Transverse colon (tissue), 4 donors: ENCODE data around the gene ITPR2.

Experiments used
- POLR2AphosphoS5 ChIP-seq, 3 donors: sonication (generic); formaldehyde crosslinking; IDR thresholded peaks; one replicate each; pipeline ENCODE4 v1.6.1; 2016; ENCODE audit warnings: antibody characterized with exemption in 3 of 3
- TF ChIP-seq, protein P1 (sequence below), 5 experiments: fragments of 200-600 bp in 3 of 5; fragments of 450-650 bp in 2 of 5; sonication (generic) in 3 of 5; IDR thresholded peaks; 1 replicate in 2 of 5; 2 replicates in 3 of 5; pipeline ENCODE4 v1.5.1; 2016 to 2017; ENCODE audit warnings: antibody characterized with exemption in 5 of 5, inconsistent platforms in 3 of 5, mild to moderate bottlenecking in 2 of 5, moderate library complexity in 1 of 5

DNA sequence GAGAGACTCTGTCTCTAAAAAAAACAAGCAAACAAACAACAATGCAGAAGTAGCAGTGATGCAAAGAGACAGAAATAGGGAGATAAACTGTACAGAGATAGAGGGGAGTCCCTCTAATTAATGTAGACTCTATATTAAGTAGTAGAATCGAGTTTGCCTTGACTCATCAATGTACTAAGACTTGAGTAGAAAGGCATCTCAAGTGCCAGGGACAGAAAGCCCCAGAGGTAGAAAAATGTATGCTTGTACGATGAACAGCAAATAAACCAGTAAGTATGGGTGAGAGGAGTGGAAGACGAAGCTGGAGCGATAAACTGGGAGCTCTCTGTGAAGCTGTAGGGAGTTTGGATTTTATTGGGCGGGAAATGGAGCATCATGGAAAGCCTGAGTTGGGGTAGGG is 429.4 kb downstream of the ITPR2 start:
- TF ChIP-seq, protein P1, sequence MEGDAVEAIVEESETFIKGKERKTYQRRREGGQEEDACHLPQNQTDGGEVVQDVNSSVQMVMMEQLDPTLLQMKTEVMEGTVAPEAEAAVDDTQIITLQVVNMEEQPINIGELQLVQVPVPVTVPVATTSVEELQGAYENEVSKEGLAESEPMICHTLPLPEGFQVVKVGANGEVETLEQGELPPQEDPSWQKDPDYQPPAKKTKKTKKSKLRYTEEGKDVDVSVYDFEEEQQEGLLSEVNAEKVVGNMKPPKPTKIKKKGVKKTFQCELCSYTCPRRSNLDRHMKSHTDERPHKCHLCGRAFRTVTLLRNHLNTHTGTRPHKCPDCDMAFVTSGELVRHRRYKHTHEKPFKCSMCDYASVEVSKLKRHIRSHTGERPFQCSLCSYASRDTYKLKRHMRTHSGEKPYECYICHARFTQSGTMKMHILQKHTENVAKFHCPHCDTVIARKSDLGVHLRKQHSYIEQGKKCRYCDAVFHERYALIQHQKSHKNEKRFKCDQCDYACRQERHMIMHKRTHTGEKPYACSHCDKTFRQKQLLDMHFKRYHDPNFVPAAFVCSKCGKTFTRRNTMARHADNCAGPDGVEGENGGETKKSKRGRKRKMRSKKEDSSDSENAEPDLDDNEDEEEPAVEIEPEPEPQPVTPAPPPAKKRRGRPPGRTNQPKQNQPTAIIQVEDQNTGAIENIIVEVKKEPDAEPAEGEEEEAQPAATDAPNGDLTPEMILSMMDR (IDR thresholded peaks at IDR 0.05): no peak
- TF ChIP-seq POLR2AphosphoS5 (IDR thresholded peaks at IDR 0.05): no peak
